ENCODE measurements around the gene ZBTB2.
"Not testable (repeated sequence)": the region's sequence is repeated elsewhere in the genome, so short reads cannot be mapped to it uniquely, and the experiment has no call there.

ZBTB2 gene

DNA sequence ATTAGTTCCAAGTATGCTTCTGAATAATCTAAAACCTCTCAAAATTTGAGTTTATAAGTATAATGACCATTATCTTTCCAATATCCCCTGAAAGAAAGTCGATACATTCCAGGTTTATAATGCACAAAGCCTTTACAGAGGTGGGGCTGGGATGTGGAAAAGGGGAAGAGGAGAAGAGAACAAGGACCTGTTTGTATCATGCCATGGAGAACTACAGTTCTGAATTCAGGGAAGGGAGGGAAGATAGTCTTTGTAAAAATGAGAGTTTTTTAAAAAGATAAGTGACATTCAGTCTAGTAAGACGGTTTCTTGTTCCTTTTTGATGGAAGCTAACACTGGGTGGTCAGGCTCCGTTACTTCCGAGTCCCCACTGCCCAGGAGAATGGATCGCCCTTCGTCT, 26.1 kb downstream of the ZBTB2 start:
- no peak for DNase-seq

- no peak for DNase-seq
These were observed 31.9 kb downstream of the ZBTB2 start for GRCh38 chr6:151359486-151359885.

GRCh38 chr6:151358475-151358874, 32.9 kb downstream of the ZBTB2 start:
- no peak for DNase-seq

DNA sequence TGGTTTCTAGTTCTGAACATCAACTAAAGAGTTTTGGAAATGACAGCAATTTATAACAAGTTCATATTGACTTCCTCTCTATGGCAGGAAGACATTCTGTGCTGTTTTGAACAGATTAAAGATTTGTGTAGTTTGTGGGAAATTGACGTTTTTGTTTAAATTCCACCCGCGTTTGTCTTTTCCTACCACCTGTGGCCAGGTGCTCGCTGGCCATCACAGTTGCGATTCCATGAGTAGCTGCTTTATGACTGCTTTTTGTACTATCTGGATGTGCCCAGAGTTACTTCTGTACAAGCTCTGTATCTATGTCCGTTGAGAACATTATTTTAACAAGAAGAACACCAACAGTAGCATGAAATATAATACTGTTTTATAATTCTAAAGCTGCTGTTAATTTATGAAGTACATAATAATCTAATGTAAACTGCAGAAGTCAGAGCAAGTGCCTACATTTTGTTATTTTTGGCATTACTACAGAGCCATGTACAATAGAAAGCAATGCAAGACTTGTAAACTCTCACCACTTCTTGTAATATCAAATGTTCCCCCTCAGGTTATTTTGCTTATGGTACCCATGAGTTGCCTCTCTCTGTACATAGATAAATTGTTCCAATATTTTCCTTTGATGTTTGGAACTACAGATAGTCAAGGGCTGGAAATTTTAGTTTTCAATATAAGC, 33.5 kb downstream of the ZBTB2 start:
- no peak for DNase-seq

DNA sequence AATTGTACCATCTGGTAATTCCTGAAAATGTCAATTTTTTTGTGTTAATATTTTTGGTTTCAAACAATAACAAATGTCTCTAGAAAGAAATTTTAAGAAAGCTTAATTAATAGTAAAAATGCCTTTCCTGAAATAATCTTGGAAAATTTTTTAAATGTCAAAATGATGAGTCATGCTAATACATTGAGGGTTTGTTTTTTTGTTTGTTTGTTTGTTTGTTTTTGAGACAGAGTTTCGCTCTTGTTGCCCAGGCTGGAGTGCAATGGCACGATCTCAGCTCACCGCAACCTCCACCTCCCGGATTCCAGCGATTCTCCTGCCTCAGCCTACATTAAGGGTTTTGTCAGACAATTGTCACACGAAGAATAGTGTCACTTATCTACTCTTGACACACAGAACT, 34.4 kb downstream of the ZBTB2 start:
- not testable (repeated sequence) for DNase-seq

DNA sequence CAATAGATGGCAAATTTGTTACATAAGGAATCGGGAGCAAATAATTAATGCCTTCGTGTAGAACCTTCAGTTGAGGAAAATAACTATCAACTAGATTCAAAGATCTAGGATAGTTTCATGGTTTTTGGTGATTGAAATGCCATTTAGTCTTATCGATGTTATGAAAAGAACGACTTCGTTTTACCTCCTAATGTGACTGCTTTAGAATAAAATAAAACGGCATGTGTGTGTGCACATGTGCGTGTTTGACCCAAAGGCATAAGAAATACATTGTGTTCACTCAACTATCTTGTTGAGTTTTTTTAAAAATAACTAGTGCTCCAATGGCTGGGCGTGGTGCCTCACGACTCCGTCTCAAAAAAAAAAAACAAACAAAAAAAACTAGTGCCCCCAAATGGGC, 37.6 kb downstream of the ZBTB2 start:
- DNase-seq, result no peak

- no peak for DNase-seq
These were observed 38.7 kb downstream of the ZBTB2 start for GRCh38 chr6:151352410-151353396.

DNA sequence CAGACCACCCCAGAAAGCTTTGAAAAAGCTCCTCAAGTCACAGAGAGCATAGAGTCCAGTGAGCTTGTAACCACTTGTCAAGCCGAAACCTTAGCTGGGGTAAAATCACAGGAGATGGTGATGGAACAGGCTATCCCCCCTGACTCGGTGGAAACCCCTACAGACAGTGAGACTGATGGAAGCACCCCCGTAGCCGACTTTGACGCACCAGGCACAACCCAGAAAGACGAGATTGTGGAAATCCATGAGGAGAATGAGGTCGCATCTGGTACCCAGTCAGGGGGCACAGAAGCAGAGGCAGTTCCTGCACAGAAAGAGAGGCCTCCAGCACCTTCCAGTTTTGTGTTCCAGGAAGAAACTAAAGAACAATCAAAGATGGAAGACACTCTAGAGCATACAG, 39.6 kb downstream of the ZBTB2 start:
- no peak for DNase-seq

- no peak for DNase-seq
These were observed 40.1 kb downstream of the ZBTB2 start for GRCh38 chr6:151351146-151351700.

GRCh38 chr6:151350442-151351145, 40.8 kb downstream of the ZBTB2 start:
- DNase-seq, result no peak

DNA sequence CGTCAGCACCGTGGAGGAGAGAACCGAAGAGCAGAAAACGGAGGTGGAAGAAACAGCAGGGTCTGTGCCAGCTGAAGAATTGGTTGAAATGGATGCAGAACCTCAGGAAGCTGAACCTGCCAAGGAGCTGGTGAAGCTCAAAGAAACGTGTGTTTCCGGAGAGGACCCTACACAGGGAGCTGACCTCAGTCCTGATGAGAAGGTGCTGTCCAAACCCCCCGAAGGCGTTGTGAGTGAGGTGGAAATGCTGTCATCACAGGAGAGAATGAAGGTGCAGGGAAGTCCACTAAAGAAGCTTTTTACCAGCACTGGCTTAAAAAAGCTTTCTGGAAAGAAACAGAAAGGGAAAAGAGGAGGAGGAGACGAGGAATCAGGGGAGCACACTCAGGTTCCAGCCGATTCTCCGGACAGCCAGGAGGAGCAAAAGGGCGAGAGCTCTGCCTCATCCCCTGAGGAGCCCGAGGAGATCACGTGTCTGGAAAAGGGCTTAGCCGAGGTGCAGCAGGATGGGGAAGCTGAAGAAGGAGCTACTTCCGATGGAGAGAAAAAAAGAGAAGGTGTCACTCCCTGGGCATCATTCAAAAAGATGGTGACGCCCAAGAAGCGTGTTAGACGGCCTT, 41.6 kb downstream of the ZBTB2 start:
- DNase-seq, result no peak

DNA sequence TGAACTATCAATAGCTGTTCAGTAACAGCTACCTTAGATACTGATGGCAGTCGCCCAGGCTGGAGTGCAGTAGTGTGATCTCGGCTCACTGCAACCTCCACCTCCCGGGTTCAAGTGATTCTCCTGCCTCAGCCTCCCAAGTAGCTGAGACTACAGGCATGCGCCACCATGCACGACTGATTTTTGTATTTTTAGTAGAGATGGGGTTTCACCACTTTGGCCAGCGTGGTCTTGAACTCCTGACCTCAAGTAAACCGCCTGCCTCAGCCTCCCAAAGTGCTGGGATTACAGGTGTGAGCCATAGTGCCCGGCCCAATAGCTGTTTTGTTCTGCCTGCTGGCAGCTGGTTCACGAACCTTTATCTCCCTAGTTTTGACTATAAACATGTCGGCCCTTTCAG, 48.6 kb downstream of the ZBTB2 start:
- DNase-seq, result not testable (repeated sequence)

DNA sequence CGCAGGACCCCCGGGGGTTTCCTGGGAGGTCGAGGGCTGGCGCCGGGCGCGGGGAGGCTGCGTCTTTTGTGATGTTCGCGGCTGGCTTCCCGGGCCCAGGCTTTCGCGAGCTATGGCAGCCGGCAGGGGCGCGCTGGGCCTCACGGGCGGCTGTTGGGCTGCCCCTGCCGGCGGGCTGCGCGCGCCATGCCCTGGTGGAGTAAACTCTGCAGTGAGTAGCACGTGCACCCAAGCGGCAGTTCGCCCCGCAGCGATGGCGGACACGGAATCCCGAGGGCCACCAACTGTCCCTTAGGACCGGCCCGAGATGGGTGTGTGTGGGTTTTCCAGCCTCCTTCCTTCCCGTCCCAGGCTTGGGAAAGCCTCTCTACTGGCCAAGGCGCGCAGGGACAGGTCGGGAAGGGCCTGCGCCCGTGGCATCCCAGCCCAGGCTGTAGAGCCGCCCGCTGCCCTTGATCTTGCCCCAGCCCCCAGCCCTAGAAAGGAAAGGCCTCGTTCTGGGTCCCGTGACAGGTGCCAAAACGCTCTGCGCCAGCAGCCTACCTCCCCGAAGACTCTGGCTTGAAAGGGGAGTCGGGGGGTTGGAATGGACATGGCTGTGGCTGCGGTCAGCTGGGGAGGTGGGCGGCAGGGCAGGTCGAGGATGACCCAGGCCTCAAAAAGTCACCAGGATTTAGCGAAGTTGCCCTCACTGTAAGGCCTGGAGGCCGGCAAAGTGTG, 49.7 kb downstream of the ZBTB2 start:
- no peak for DNase-seq

GRCh38 chr6:151340219-151340978, 51.0 kb downstream of the ZBTB2 start:
- no peak for DNase-seq

GRCh38 chr6:151339369-151339768, 52.0 kb downstream of the ZBTB2 start:
- no peak for DNase-seq

DNA sequence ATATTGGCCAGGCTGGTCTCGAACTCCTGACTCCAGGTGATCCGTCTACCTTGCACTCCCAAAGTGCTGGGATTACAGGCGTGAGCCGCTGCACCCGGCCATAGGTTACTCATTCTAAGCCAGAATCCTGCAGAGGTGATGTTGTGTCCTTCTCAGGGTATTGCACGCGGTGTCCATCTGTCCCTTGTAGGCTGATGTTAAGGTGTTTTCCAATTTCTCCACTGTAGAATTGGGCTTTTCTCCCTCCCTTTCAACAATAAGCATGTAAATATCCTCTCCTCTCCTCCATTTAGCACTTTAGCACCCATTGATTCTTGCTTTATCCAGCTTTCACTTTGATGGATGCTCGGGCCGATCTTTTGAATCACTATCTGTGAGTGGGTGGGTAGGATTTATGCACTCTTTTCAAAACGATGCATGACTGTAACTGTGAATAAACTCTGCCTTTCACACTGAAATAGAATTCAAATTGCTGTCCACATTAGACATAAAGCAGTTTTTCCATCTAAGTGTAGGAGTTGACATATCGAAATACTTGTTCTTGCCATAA, 52.6 kb downstream of the ZBTB2 start:
- DNase-seq, result no peak

DNA sequence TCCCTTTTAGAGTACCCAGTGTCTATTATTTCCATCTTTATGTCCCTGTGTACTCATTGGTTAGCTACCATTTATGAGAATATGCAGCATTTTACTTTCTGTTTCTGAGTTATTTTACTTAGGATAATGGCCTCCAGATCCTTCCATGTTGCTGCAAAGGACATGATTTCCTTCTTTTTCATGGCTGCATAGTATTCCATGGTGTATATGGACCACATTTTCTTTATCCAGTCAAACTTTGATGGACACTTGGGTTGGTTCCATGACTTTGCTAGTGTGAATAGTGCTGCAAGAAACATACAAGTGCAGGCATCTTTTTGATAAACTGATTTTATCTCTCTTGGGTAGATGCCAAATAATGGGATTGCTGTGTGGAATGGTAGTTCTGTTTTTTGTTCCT, 55.4 kb downstream of the ZBTB2 start:
- no peak for DNase-seq

- DNase-seq, result no peak
These were observed 61.1 kb downstream of the ZBTB2 start for GRCh38 chr6:151330130-151330696.

DNA sequence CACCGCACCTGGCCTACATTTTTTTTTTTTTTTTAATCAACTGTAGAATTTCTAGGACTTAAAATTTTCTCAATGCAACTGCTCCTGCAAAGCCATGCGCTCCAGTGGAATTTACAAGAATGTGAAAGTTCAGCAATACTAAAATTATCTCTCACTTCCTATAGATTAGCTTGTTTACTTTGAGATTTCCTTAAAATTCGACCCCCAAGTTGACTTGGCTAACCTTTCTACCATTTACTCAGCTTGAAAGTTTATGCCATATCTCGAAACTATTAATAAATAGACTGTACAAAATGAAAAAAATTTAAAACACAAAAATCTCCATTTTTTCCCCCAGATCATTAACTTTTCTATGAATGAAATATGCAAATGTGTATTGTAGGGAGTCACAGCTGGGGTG, 64.3 kb downstream of the ZBTB2 start:
- DNase-seq, result no peak

DNA sequence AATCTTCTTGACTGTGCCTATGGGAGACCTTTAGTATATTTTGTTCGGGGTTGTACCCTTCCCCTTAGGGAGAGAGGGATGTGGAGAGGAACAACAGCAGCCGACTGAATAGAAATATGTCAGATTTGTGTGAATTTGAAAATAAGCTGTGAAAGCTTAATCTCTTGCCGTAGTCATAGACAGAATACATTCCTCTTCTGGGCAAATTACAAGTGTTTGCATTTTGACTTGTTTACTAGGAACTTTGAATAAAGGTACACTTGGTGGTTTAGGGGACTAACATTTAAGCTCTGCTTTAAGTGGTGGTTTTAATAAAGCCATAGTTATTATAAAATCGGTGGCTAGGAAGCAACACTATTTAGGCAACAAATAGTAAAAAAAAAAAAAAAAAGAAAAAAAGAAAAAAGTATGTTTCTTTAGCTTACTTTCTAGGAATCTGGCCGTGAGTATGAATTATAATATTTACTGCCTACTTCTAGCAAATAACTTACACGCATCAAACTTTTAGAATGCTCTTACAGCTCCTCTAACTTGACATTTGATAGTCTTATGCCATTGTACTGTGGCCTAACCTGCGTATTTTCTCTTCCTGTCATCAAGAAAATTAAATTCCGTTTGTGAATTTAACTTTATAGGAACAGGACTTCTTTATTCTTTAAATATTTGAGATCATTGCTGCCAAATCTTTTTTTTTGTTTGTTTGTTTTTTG, 65.1 kb downstream of the ZBTB2 start:
- no peak for DNase-seq
